GM21367 (cell line): ENCODE data around the gene ABR.
"Not testable (repeated sequence)": the region's sequence is repeated elsewhere in the genome, so short reads cannot be mapped to it uniquely, and the experiment has no call there.

Experiments
- ATAC-seq: cut with Tn5 transposase; IDR thresholded peaks from one replicate; pipeline ENCODE4 v1.9.1; 2021; ENCODE audit not compliant: unreplicated experiment

The ABR gene

GRCh38 chr17:1073963-1074625 lies 105.7 kb downstream of the ABR start:
- ATAC-seq = not testable (repeated sequence)

- ATAC-seq = no peak
These were observed 106.4 kb downstream of the ABR start for GRCh38 chr17:1073241-1073962.

GRCh38 chr17:1072551-1072961 lies 107.2 kb downstream of the ABR start:
- no peak for ATAC-seq

DNA sequence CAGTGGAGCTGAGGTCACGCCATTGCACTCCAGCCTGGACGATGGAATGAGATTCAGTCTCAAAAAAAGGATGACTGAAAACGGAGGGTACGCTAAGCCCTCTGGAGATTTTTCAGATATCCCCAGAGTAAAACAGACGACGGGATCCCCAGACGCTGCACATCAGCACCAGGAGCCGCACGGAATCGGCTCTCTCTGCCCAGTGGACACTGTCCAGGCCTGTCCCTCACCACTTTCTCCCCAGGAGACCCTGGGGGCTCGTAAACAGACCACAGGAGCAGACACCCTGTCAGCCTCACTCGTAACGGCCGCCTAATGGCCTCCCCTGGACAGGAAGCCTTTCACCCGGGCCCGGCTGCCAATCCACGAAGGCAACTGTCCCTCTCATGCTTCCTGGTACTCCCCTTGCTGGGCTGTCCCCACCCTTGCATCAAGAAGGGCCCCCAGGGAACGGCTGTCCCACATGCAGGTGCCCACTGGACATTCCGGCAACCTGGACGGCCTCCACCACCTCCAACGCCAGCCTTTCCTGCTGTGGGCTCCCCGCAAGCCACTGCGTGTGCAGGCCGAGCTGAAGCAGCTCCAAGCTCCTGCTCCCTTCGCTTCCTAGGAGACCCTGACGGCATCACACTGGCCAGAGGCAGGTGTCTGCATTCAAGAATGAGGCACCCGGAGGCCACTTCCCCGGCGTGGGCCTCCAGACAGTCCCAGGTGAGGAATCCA lies 108.5 kb downstream of the ABR start:
- ATAC-seq = no peak

GRCh38 chr17:1070411-1070810 lies 109.4 kb downstream of the ABR start:
- ATAC-seq = no peak

DNA sequence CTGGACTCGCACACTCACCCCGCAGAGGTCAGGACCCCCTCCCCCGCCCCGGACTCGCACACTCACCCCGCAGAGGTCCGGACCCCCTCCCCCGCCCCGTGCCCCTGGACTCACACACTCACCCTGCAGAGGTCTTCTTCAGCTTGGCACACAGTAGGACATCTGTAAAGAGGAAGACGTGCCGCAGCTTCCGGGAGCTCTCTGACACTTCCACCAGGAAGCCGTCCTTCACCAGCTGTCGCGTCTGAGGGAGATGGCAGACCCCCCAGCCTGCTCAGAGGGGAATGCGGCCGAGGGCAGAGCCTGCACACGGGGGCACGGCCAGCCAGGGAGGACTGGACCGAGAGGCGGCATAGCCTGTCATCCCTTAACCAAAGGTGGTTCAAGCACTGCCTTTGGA lies 109.9 kb downstream of the ABR start:
- no peak for ATAC-seq

GRCh38 chr17:1068356-1068755 lies 111.4 kb downstream of the ABR start:
- no peak for ATAC-seq

DNA sequence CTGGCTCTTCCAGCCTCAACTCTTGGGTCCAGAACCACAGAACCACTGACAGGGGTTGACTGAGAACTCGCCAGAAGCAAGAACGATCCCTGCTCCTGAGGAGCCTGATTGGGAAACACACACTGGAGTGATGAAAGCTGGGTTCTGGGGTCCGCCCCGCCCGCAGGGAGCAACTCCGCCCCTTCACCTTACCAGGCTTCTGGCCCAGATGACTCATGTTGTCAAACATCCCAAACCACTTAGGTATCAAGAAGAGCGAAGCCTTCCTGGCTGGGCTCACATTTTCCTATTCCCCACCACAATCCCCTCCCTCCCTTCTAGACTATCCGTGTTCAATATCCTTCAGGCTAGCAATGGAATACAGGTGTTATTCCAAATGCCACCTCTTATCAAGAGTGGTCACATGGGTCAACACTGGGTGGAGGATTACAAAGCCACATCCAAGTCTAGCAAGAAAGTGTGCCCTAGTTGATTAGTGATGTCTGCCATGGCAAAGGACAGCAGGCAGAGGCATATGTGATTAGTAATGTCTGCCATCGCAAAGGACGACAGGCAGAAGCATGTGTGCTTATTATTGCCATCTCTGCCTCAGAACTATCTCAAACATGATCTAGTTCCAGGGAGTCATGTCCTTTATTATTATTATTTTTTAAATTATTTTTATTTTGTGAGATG lies 112.4 kb downstream of the ABR start:
- no peak for ATAC-seq

- not testable (repeated sequence) for ATAC-seq
These were observed 114.4 kb downstream of the ABR start for GRCh38 chr17:1065416-1065815.

- ATAC-seq = no peak
These were observed 118.8 kb downstream of the ABR start for GRCh38 chr17:1060991-1061390.

DNA sequence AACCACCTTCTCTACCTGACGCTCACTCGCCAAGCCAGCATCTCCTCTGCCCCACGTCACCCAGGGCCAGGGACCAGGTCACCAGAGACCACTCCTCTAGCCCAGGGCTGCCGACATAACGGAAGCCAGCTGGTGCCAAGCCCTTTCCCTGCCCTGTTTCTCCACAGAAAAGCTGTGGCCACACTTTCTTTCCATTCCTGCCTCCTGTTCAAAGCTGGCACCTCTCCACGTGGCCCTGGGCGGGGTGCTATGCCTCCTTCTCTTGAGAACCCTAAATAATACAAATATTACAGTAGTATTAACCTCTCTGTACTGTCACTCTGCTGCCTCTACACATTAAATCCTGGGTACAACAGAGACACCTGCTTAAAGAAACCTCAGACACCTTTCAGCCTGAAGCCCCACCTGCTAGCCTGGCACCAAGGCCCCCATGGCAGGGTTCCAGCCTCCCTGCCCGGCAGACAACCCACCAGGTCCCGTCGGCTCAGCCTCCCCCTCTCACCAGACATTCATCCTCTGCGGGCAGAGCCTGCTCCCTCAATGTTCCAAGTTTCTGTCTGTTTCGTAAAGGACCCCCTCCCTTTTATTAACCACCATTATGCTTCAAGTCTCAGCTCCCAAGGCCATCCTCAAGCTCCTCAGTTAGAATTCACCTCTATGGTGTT lies 120.5 kb downstream of the ABR start:
- no peak for ATAC-seq

- ATAC-seq = no peak
These were observed 121.2 kb downstream of the ABR start for GRCh38 chr17:1058423-1059130.

- no peak for ATAC-seq
These were observed 123.0 kb downstream of the ABR start for GRCh38 chr17:1056761-1057160.

DNA sequence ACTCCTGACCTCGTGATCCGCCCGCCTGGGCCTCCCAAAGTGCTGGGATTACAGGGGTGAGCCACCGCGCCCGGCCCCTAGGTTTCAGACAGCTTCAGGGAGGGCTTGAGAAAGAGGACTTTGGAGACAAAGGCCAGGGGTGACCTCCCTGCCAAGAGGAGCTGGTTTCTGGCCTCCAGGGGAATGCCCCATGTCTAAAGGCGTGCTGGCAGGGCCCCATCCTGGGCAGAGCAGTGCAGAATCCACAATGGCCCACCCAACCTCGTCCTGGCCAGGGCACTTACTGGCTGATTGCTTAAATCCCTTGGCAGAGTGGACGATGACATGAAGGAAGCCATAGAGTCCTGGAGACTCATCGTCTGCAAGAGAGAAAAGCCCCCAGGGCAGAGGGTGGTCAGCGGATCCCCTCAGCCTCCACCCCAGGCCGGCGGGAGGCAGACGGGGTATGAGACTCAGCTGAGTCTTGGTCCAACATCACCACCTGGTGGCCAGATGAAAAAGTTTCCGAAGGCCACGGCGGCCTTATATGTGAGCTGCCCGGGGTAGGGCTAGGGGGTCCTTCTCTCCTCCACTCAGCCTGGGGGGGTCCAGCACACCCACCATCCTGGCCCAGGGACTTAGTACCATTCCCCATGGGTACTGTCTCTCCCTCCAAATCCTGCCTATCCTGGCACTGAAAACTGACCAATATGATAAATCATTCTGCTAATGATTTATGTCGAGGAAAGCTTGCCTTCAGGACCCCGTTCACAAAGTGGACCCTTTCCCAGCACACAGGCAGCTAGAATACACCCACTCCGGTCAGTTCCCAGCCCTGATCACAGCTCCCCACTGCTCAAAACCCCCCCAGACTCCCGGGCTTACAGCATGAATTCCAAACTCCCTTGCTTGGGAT lies 123.8 kb downstream of the ABR start:
- no peak for ATAC-seq

- no peak for ATAC-seq
These were observed 124.5 kb downstream of the ABR start for GRCh38 chr17:1055231-1055630.

DNA sequence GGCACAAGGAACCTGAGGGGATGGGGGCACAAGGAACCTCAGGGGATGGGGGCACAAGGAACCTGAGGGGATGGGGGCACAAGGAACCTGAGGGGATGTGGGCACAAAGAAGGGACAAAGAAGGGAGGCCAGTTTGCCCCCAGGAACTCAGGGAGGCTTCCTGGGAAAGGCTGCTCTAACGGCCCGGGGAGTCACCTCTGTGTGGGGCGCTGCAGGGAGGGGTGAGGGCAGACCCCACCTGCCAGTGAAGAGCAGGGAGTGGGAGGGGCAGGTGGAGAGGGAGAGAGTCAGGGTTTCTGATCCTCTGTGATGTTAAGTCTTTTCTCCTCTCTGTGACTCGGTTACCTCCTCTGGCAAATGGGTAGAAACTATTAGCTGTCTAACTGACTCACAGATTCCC lies 125.1 kb downstream of the ABR start:
- ATAC-seq = no peak

GRCh38 chr17:1053661-1054360 lies 126.0 kb downstream of the ABR start:
- no peak for ATAC-seq

GRCh38 chr17:1050996-1051925 lies 128.5 kb downstream of the ABR start:
- ATAC-seq = no peak
